ENCODE results near the gene AHI1.
"Not testable (repeated sequence)": the region's sequence is repeated elsewhere in the genome, so short reads cannot be mapped to it uniquely, and the experiment has no call there.

The AHI1 gene

GRCh38 chr6:135496800-135497411, 634 bp downstream of the AHI1 start:
- ATAC-seq = no peak
- DNase-seq = no peak
- Mint-ChIP-seq H3K4me1 (peaks cover 13% of the 10 kb centered on the region), H3K36me3 (ENCODE audit: low read depth) (peaks cover 34% of the 10 kb centered on the region), H3K9me3 (no peaks in the 10 kb centered on the region), H3K27ac (no peak overlapping the region), H3K27me3 (no peaks in the 10 kb centered on the region), H3K4me3 (no peak overlapping the region)

- DNase-seq = no peak
- no peak for ATAC-seq
- peaks cover 13% of the 10 kb centered on the region for H3K4me1 Mint-ChIP-seq
- H3K36me3 Mint-ChIP-seq (ENCODE audit: low read depth) = peaks cover 69% of the 10 kb centered on the region
- no peaks in the 10 kb centered on the region for H3K27me3 Mint-ChIP-seq
- no peaks in the 10 kb centered on the region for H3K9me3 Mint-ChIP-seq
- H3K27ac Mint-ChIP-seq = no peak overlapping the region
- no peak overlapping the region for H3K4me3 Mint-ChIP-seq
Measured at GRCh38 chr6:135493218-135493961, 4.2 kb downstream of the AHI1 start.

- no peak for DNase-seq
- Mint-ChIP-seq H3K27me3 (no peaks in the 10 kb centered on the region), H3K36me3 (ENCODE audit: low read depth) (peaks cover 86% of the 10 kb centered on the region), H3K9me3 (peaks cover 5% of the 10 kb centered on the region), H3K4me3 (no peak overlapping the region), H3K4me1 (peaks cover 4% of the 10 kb centered on the region), H3K27ac (no peak overlapping the region)
- ATAC-seq = no peak
Measured at GRCh38 chr6:135490381-135490780, 7.2 kb downstream of the AHI1 start.

GRCh38 chr6:135488023-135488422, 9.5 kb downstream of the AHI1 start:
- DNase-seq (no peak), ATAC-seq (no peak)
- H3K27ac Mint-ChIP-seq = no peak overlapping the region
- H3K4me3 Mint-ChIP-seq = no peak overlapping the region
- peaks cover 86% of the 10 kb centered on the region for H3K36me3 Mint-ChIP-seq (ENCODE audit: low read depth)
- H3K4me1 Mint-ChIP-seq = no peaks in the 10 kb centered on the region
- H3K9me3 Mint-ChIP-seq = peaks cover 16% of the 10 kb centered on the region
- H3K27me3 Mint-ChIP-seq = no peaks in the 10 kb centered on the region

GRCh38 chr6:135483903-135484302, 13.6 kb downstream of the AHI1 start:
- H3K9me3 Mint-ChIP-seq = peaks cover 32% of the 10 kb centered on the region
- not testable (repeated sequence) for H3K4me1 Mint-ChIP-seq, DNase-seq, H3K4me3 Mint-ChIP-seq, ATAC-seq, H3K27ac Mint-ChIP-seq, H3K27me3 Mint-ChIP-seq
- peaks cover 87% of the 10 kb centered on the region for H3K36me3 Mint-ChIP-seq (ENCODE audit: low read depth)

- Mint-ChIP-seq H3K36me3 (ENCODE audit: low read depth) (peaks cover 87% of the 10 kb centered on the region), H3K27me3 (no peaks in the 10 kb centered on the region)
- no peak for DNase-seq
Measured at GRCh38 chr6:135481783-135482369, 15.7 kb downstream of the AHI1 start.

GRCh38 chr6:135479601-135480000, 17.9 kb downstream of the AHI1 start:
- no peak overlapping the region for H3K27ac Mint-ChIP-seq
- H3K4me3 Mint-ChIP-seq = no peak overlapping the region
- ATAC-seq (no peak), DNase-seq (no peak)
- H3K9me3 Mint-ChIP-seq = peaks cover 26% of the 10 kb centered on the region
- no peaks in the 10 kb centered on the region for H3K27me3 Mint-ChIP-seq
- H3K4me1 Mint-ChIP-seq = no peaks in the 10 kb centered on the region
- peaks cover 77% of the 10 kb centered on the region for H3K36me3 Mint-ChIP-seq (ENCODE audit: low read depth)

More at GRCh38 chr6:135481783-135482369, 15.7 kb downstream of the AHI1 start:
- Mint-ChIP-seq H3K27ac (no peak overlapping the region), H3K4me3 (no peak overlapping the region), H3K4me1 (no peaks in the 10 kb centered on the region), H3K9me3 (peaks cover 32% of the 10 kb centered on the region)
- no peak for ATAC-seq

- Mint-ChIP-seq H3K9me3 (peaks cover 19% of the 10 kb centered on the region), H3K4me1 (no peaks in the 10 kb centered on the region), H3K27me3 (no peaks in the 10 kb centered on the region), H3K36me3 (ENCODE audit: low read depth) (peaks cover 69% of the 10 kb centered on the region), H3K27ac (no peak overlapping the region), H3K4me3 (no peak overlapping the region)
- DNase-seq (no peak), ATAC-seq (no peak)
Measured at GRCh38 chr6:135478626-135479025, 18.9 kb downstream of the AHI1 start.

- peaks cover 56% of the 10 kb centered on the region for H3K36me3 Mint-ChIP-seq (ENCODE audit: low read depth)
- no peak overlapping the region for H3K4me3 Mint-ChIP-seq
- H3K9me3 Mint-ChIP-seq = peaks cover 10% of the 10 kb centered on the region
- peaks cover 3% of the 10 kb centered on the region for H3K4me1 Mint-ChIP-seq
- no peak for DNase-seq
- no peaks in the 10 kb centered on the region for H3K27me3 Mint-ChIP-seq
- H3K27ac Mint-ChIP-seq = no peak overlapping the region
- no peak for ATAC-seq
Measured at GRCh38 chr6:135475292-135475886, 22.2 kb downstream of the AHI1 start.

GRCh38 chr6:135474362-135474761, 23.2 kb downstream of the AHI1 start:
- no peak for ATAC-seq
- no peak overlapping the region for H3K4me3 Mint-ChIP-seq
- no peak for DNase-seq
- H3K9me3 Mint-ChIP-seq = peaks cover 4% of the 10 kb centered on the region
- H3K36me3 Mint-ChIP-seq (ENCODE audit: low read depth) = peaks cover 54% of the 10 kb centered on the region
- no peaks in the 10 kb centered on the region for H3K27me3 Mint-ChIP-seq
- H3K27ac Mint-ChIP-seq = no peak overlapping the region
- H3K4me1 Mint-ChIP-seq = peaks cover 9% of the 10 kb centered on the region

- H3K36me3 Mint-ChIP-seq (ENCODE audit: low read depth) = peaks cover 54% of the 10 kb centered on the region
- no peak overlapping the region for H3K4me3 Mint-ChIP-seq
- H3K4me1 Mint-ChIP-seq = peaks cover 18% of the 10 kb centered on the region
- H3K27me3 Mint-ChIP-seq = no peaks in the 10 kb centered on the region
- H3K9me3 Mint-ChIP-seq = no peaks in the 10 kb centered on the region
- DNase-seq (no peak), ATAC-seq (no peak)
- H3K27ac Mint-ChIP-seq = peak overlapping the region; percentile 7
Measured at GRCh38 chr6:135465903-135466302, 31.6 kb downstream of the AHI1 start.

- H3K36me3 Mint-ChIP-seq (ENCODE audit: low read depth) = peaks cover 54% of the 10 kb centered on the region
- no peaks in the 10 kb centered on the region for H3K27me3 Mint-ChIP-seq
- no peak overlapping the region for H3K4me3 Mint-ChIP-seq
- H3K27ac Mint-ChIP-seq = no peak overlapping the region
- ATAC-seq (no peak), DNase-seq (no peak)
- H3K4me1 Mint-ChIP-seq = peaks cover 14% of the 10 kb centered on the region
- no peaks in the 10 kb centered on the region for H3K9me3 Mint-ChIP-seq
Measured at GRCh38 chr6:135465307-135465706, 32.2 kb downstream of the AHI1 start.

GRCh38 chr6:135464634-135465033, 32.9 kb downstream of the AHI1 start:
- peaks cover 52% of the 10 kb centered on the region for H3K36me3 Mint-ChIP-seq (ENCODE audit: low read depth)
- no peaks in the 10 kb centered on the region for H3K27me3 Mint-ChIP-seq
- ATAC-seq (no peak), DNase-seq (no peak)
- no peaks in the 10 kb centered on the region for H3K9me3 Mint-ChIP-seq
- peaks cover 9% of the 10 kb centered on the region for H3K4me1 Mint-ChIP-seq
- H3K27ac Mint-ChIP-seq = no peak overlapping the region
- H3K4me3 Mint-ChIP-seq = no peak overlapping the region

- Mint-ChIP-seq H3K36me3 (ENCODE audit: low read depth) (peaks cover 56% of the 10 kb centered on the region), H3K27ac (no peak overlapping the region), H3K4me1 (peaks cover 9% of the 10 kb centered on the region), H3K9me3 (no peaks in the 10 kb centered on the region), H3K27me3 (no peaks in the 10 kb centered on the region), H3K4me3 (no peak overlapping the region)
- ATAC-seq (no peak), DNase-seq (no peak)
Measured at GRCh38 chr6:135461208-135461607, 36.3 kb downstream of the AHI1 start.

GRCh38 chr6:135458051-135458450, 39.5 kb downstream of the AHI1 start:
- Mint-ChIP-seq H3K4me3 (no peak overlapping the region), H3K4me1 (no peaks in the 10 kb centered on the region), H3K36me3 (ENCODE audit: low read depth) (peaks cover 40% of the 10 kb centered on the region), H3K27me3 (no peaks in the 10 kb centered on the region), H3K9me3 (no peaks in the 10 kb centered on the region), H3K27ac (no peak overlapping the region)
- DNase-seq (no peak), ATAC-seq (no peak)

All from activated naive CD8-positive, alpha-beta T cell treated with anti-CD3 and anti-CD28 coated beads, Interleukin-2, amount 50 U/mL, for 24 hours (primary cell).